Loucy (cell line): Measurements from ENCODE around the gene FMN2.

ENCODE experiments used
- EZH2phosphoT487 ChIP-seq: fragments of 200-600 bp; IDR thresholded peaks from 2 replicates; pipeline ENCODE4 v1.6.1; 2018; ENCODE audit warnings: antibody characterized with exemption, mild to moderate bottlenecking, moderate library complexity, borderline replicate concordance
- TF ChIP-seq, protein P1 (sequence below): fragments of 200-600 bp; sonication (generic); conservative IDR thresholded peaks from 2 replicates; pipeline ENCODE4 v1.5.1; 2014; ENCODE audit warnings: mild to moderate bottlenecking, antibody characterized with exemption, low read length

- TF ChIP-seq, protein P1, sequence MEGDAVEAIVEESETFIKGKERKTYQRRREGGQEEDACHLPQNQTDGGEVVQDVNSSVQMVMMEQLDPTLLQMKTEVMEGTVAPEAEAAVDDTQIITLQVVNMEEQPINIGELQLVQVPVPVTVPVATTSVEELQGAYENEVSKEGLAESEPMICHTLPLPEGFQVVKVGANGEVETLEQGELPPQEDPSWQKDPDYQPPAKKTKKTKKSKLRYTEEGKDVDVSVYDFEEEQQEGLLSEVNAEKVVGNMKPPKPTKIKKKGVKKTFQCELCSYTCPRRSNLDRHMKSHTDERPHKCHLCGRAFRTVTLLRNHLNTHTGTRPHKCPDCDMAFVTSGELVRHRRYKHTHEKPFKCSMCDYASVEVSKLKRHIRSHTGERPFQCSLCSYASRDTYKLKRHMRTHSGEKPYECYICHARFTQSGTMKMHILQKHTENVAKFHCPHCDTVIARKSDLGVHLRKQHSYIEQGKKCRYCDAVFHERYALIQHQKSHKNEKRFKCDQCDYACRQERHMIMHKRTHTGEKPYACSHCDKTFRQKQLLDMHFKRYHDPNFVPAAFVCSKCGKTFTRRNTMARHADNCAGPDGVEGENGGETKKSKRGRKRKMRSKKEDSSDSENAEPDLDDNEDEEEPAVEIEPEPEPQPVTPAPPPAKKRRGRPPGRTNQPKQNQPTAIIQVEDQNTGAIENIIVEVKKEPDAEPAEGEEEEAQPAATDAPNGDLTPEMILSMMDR, result no peak
- TF ChIP-seq EZH2phosphoT487, result no peak
Measured at GRCh38 chr1:240104672-240105071, 13.0 kb downstream of the FMN2 start.
